HG02852 (cell line): ENCODE measurements around the gene PKNOX2.

Experiments used
- ATAC-seq: cut with Tn5 transposase; IDR thresholded peaks from one replicate; pipeline ENCODE4 v1.9.1; 2021; ENCODE audit warnings: mild to moderate bottlenecking, moderate library complexity; ENCODE audit not compliant: unreplicated experiment

The PKNOX2 gene

DNA sequence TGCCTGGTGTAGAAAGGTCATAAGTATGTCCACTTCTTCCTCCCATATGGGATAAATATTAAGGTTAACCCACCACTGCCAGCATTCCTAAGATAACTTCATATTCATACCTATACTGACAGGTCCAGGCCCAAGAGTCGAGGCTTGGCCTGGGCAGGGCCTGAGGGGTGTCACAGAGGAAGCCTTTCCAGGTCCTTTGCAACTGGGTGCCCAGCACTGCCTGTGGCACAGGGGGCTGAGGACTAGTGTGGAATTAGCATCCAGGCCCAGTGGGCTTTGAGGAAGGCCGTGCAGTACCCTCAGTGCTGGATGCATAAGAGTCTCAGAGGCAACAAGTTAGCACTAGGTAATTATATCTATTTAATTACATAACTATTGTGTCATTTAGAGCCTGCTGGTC is 65.4 kb downstream of the PKNOX2 start:
- ATAC-seq: no peak

DNA sequence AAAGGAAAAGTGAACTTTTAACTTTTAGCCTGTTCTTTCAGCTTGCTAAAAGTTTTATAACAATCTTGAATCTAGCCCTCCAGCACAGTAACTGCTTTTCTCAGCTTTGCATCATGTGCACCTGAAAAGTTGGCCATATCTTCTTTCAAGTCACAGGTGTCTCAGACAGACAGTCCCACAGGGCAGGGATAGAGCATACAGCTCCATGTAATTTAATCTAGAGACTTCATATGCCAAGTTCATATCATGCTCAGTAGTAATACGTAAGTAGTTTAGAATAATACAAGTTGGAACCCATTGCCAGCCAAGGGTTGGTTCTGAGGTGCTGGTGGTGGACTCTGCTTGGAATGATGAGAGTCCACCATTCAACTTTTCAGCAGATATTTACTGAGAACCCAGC is 68.6 kb downstream of the PKNOX2 start:
- ATAC-seq: no peak

DNA sequence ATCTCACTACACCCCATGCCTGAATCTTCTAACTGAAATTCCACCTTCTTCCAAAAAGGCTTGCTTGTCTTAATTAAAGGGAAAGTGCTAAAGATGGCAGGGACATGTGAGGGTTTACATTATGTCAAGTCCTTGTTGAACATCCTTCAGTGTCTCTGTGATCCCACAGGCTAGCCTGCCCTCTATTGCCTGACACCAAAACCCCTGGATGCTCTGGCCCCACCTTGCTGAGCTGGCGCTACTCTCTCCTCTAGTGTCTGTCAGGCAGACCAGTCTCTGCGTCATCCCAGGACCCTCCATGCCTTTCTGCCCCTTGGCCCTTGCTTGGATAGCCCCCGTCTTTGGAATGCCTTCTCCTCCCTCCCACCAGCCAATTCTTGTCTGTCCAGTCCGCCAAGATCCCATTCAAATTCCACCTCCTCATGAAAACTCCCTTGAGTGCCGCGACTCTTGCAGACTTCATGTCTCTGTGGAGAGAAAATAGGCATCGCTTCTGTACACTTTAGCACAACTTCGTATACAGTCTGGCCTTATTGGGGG is 69.3 kb downstream of the PKNOX2 start:
- no peak for ATAC-seq

DNA sequence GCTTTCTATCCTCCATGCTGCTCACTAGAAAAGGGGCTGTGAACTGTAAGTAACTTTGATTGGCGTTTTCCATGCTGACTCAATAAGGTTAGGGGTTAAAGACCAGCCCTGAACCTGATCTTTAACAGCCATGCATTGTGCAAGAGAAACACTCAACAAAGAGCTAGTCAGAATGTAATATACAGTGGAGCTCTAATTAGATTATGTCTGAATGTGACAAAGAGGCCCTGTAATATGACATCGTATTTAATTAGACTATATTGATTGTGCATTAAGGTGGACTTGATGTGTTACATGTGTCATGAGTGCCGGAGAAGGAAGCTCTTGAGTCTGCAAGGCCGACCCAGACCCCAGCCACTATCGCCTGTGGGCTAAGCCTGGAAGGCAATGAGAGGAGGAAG is 70.5 kb downstream of the PKNOX2 start:
- no peak for ATAC-seq

DNA sequence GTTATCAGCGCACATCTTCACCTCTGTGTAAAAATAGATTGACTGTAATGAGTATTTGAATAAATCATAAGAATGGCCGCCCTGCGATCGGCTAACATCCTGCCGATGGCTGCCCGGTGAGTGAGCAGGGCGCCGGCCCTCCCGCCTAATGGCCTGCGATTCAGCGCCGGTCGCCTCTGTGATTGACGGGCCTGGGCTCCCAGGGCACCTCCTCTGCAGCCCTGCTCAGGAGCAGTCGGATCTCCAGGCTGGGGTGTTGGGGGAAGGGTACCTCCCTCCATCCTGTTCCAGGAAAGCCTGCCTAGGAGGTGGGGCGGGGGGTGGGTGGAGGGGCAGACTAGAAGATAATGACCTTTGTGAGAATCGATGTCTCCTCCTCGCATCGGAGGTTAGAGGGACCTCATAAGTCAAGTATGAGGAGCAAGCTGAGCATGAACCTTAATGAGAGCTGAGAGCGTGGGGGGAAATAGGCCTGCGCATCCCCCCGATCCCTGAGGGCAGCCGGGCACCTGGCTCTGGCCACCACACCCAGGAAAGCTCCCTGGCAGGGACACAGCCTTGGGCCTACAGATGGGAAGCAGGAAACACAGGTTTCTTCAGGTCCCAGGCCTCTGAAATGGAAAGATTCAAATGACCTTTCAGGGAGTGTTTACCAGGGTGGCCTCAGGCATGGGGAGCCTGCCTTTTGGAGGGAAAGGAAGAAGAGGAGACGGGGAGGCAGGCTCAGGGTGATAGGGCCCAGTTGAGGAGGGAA is 71.7 kb downstream of the PKNOX2 start:
- ATAC-seq: no peak

DNA sequence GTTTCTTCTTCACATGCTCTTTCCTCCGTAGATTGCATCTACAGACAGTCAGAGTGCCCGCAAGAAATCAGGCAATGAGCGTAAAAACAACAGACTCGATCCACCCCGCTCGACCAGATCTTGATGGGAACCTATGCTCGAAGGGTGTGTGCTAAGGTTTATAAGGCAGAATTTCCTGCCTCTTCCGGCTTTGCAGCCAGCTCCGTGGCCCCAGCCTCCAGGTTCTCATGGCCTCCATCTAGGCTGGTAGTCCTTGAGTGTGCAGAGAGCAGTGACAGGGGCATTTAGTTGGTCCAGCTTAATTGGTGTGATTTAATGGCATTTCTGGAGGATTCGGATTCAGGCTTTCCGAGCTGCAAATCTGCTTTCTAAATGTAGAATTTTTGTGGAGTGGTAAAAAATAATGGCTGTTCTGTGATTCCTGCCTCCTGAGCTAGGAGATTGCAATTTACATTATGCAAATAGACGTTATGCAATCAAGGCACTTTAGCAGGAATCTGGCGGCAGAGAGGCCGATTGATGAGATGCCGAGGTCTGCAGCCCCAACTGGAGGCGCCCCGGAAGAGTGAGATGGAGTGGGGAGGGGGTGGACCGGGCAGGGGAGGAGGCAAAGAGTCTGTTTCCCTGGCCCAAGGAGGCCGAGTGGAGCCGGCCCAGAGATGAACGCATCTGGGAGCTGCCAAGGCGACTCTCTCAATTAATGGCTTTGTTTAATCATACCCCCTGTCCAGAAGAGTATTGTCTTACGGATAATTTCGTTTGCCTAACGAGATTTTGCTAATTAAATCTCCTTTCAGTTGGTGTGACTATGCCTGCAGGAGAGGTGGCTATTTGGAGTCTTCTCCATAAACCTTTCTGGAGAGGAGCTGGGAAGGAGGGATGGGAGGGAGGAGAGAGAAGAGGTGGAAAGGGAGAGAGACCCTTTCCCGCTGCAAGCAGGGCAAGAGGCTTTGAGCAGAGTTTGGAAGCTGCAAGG is 75.3 kb downstream of the PKNOX2 start:
- ATAC-seq: no peak

DNA sequence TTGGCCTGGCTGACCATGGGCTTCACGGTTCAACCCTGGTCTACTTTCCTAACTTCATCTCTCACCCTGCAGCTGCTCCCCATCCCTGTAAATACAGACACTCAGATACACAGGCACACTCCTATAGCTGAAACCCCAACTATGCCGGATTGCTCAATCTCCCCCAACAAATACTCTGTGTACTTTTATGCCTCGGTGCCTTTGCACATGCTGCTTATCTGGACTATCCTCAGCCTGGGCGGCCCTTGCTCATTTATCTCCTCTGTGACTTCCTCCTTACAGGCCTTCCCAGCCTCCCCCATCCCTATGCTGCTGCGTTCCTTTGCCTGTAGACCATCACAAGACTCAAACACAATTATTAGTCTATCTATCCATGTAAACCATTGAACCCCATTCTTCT is 76.6 kb downstream of the PKNOX2 start:
- ATAC-seq: no peak

DNA sequence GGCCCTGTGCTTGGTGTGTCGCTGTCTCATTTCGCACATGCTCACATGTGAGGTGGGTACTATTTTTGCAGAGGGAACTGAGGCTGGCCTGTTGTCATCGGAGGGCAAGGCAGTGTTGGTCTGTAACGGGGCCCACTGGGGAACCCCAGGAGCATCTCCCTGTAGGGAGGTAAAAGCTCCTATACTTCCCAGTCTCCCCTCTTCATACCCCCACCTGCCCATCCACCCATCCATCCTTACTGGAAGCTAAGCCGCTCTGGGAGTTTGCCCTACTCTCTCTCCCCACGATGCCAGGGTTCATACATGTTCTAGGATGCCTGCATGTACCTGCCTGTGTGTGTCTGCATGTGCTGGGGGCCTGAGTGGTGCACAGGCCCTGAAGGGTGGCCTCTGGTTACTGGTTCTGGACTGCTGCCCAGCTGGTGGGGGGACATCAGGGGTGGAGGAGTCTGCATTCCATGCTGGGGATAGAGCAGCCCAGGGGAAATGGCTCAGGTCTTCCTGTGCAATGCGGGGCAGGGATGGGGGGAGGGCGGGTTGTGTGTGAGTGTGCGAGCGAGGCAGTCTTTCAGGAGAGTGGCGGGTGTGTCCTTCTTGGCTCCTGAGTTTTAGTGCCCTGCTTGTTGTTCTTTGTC is 77.7 kb downstream of the PKNOX2 start:
- ATAC-seq: no peak

DNA sequence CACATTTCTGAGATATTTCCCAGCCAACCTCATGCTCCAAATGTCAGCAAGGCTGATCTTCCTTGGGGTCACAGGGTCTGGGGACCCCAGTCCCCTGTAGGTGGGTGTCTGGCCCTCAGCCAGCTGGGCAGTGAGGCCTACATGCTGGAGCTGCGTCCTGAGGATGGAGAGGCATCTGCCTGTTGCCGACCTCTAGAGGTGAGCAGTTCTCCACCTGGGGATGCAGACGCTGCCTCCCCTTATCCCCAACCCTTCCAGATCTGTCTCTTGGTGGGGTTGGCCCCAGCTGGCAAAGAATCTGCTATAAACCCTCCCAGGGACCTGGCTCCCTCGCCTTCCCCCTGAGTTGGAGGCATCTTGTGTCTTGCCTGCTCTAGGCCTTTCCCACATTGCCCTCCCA is 79.6 kb downstream of the PKNOX2 start:
- no peak for ATAC-seq

DNA sequence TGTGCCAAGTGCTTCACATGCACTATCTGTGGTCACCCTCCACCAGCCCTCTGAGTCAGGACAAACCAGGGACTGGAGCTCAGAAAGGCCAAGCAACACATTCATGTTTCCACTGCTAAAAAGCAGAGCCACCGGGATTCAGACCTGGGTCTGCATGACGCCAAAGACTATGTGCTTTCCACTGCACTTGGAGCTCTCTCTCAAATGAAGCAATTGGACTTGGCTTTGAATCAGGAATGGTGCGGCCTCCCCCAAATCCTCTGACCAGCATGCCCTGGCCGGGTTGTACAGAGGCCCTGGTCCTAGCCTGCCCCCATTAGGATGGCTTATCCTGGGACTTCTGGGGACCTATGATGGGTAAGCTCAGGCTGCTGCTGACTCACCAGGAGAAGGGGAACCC is 80.7 kb downstream of the PKNOX2 start:
- no peak for ATAC-seq

DNA sequence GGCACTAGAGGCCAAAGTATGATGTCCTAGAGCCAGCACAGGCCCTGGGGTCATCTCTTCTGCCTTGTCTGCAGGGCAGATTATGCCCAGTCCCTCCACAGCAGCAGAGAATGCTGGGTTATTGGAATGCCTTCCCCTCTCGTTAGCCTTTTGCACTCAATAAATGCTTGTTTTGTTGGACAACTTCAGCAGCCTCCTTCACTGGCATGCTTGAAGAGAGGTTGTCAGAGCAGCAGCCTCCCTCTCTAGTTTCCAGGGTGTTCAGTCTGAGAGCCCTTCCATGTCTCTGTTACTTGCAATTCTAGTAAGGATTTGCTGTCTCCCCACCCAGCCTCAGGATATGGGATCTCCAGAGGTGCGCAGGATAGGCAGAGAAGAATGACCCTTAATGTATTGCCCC is 82.9 kb downstream of the PKNOX2 start:
- ATAC-seq: no peak

DNA sequence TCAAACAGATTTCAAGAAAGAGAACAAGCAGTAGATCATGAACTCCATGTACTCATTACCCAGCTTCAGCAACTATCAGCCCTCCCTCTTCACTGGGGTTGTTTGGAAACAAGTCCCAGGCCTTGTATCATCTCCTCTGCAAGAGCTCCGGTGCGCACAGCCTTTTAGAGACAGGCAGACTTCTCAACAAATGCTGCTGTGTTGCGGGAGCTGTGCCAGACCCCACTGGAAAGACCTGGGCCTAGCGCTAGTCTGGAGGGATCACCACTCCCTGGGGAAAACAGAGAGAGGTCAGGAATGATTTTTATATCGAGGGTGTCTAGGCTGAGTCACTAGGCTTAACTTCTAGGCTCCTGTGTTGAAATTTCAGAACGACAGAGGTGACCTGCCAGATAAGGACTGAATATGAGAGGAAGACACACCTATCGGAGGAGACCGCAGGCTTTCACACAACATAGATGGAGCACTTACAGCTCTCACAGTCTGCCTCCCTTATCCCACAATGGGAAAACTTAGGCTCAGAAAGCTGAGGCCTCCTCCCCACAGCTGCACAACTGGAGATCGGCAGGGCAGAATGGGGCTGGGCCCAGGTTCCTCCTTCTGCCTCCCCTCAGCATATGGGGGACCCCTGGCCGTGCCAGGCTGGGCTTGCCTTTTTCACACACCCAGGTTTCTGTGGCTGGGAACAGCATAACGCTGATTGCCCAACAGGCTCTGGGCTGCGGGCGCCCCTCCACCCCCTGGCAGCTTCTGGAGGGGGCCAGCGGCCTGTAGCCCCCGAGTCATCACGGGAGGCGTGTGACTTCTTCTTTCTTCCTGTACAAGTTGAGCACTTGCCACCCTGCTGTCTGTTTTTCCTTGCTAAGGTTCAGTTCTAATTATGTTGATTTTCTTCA is 86.0 kb downstream of the PKNOX2 start:
- no peak for ATAC-seq

DNA sequence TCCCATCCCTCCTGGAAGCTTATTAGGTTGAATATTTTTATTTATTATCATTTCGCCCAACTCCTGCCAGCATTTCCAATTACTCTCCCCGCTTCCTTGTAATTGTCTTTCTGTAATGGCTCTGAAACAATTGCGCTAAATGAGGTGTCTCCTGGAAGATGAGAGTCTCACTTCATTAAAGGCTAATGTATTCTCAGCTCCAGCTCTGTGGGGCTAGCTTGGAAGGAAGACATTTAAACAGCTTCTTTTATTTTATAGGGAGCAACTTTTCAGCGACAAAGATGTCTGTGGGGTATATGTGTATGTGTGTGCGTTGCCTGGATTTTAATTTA is 86.6 kb downstream of the PKNOX2 start:
- no peak for ATAC-seq

DNA sequence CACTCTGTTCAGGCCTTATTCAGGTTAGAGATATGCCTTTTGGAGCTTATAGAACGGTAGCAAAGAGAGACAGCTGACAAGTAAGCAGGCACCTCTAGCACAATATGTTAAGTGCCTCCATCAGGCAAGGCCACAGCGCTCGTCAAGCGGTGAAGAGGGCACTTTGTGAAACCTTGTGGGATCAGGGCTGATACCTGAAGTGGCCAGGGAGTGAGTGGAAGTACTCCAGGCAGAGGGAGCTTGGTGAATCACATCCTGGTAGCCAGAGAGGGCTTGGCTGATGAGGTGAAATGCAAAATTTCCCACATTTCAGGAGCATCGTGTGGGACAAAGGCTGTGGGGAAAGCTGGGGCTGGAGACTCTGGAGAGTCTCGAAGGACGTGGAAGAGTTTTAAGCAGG is 87.4 kb downstream of the PKNOX2 start:
- ATAC-seq: no peak

DNA sequence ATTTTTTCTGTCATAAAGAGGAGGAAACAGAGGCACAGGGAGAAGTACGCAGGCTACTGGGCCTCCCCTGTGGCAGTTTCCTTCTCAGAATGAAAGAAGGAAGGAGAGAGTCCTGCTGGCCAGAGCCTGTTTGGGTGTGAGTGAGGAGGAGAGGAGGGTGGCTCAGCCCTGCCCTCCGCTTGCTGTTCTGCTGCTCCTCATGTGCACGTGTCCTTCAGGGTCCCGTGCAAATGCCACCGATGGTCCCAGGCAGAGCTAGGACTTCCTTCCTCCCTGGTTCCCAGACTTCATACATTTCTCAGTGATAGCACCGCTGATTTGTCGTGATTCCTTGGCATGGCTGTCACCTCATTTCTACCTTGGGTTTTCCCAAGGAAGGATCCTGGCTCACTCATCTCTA is 88.7 kb downstream of the PKNOX2 start:
- no peak for ATAC-seq

DNA sequence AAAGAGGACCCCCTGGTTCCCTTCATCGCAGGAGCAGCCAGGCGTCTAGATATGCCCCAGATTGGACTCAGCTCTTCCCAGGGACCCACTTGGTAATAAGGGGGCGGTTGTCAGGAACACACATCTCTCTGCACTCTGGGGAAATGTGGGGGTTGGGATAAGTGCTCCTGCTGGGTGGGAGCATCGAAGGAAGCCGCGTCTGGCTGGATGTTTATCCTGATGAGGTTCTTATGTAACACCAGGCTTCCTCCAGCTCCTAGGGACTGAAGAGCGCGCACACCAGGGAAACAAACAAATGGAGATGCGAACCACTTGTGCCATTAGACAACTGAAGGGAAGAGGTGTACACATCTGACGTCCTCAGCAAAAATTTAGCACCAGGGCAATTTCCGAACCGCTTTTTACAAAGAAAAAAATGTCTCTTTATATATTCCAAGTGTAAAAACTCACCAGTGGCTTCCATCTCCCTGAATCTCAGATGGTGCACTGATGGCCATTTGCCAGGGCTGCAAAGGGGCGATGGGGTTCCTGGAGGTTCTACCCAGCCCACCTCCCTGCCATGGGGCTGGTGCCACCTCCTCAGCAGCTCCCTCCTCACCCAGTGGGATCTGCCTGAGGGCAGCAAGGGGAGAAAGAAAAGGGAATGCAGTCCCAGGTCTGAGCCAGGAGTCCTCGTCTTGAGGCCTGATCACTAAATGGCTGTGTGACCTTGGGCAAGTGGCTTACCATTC is 89.4 kb downstream of the PKNOX2 start:
- ATAC-seq: no peak

DNA sequence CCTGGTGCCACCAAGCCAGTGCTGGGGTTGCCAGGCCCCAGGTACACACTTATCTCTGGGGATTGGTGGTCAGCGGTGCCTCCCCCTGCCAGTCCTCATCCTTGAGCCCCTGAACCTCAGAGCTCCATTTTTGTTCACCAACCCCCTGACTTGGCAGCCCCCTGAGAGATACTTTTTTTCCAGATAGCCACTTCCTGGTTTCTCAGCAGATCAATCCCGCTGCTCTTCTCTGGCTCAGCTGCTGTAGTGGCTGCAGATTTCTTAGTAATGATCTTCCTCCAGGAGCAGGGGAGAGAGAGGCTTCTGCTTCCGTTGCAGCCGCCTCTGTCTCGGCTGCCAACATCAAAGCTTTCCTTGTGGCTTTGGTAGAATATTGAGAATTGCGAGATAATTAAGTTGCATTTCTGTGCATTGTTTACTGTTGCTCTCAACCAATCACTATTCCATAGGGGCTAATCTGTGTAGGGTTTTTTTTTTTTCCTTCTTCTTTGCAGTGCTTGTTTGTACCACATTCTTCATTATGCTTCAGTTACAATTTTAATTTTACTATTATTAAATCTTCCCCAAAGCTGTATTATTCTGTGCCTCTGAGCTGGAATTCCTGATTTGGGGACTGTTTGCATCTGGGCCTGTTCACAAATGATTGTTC is 92.1 kb downstream of the PKNOX2 start:
- ATAC-seq: no peak

DNA sequence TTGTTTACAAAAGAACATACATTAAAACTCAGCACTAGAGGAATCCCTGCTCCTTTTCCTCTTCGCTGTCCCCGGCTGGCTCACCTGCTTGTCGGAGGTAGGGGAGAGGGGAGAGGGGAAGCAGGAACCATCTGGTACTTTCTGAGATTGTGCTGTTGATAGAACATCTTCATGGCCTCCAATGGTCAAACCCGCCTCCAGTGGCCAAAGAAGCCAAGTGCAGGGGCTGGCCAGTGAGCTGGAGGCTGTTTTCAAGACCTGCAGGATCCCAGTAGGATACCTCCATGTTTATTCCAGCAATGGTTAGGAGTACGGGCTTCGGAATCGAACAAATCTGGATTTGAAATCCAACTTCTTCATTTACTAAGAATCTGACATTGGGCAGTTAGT is 92.6 kb downstream of the PKNOX2 start:
- no peak for ATAC-seq

DNA sequence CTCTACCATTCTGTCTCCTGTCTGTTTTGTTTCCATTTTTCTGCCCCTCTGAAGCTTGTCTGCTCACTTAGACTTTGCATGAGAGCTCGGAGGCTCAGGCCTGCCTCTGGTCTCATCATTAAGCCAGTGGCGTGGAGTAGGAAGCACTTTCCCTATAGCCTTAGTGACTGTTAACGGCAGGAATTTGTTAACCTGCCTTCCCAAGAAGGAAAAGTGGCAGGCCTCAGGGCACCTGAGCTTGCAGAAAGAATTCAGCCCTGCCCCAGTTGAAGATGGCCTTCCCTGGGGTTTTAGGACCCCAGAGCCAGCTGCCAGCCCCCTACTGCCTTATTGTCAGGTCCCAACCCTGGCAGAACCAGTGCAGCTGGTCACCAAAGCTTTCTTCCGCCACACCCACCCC is 93.2 kb downstream of the PKNOX2 start:
- ATAC-seq: no peak
